Coronary artery (tissue), 2 donors: Measurements from ENCODE around the gene CCDC97.

Experiments used
- DNase-seq: peaks from one replicate; pipeline ENCODE4 v3.0.0-alpha.2; 2017; ENCODE audit warnings: low spot score
- H3K27ac ChIP-seq, 2 donors: fragments of 200-600 bp; sonication (generic); one replicate each; pipeline ENCODE4 v1.5.1; 2016 to 2019
- H3K4me3 ChIP-seq: fragments of 200-600 bp; sonication (generic); 2 replicates; pipeline ENCODE4 v1.5.1; 2016; ENCODE audit warnings: mild to moderate bottlenecking, moderate library complexity
- CTCF ChIP-seq: fragments of 200-600 bp; sonication (generic); IDR thresholded peaks from one replicate; pipeline ENCODE4 v1.5.1; 2019; ENCODE audit warnings: antibody characterized with exemption

The CCDC97 gene

GRCh38 chr19:41352609-41353465 is 42.9 kb downstream of the CCDC97 start:
- DNase-seq: peak; percentile 83
- peak overlapping the region; percentile 93 for H3K4me3 ChIP-seq
- H3K27ac ChIP-seq: peak overlapping the region; percentile 84 to 93
- TF ChIP-seq CTCF: peak; percentile 16

DNA sequence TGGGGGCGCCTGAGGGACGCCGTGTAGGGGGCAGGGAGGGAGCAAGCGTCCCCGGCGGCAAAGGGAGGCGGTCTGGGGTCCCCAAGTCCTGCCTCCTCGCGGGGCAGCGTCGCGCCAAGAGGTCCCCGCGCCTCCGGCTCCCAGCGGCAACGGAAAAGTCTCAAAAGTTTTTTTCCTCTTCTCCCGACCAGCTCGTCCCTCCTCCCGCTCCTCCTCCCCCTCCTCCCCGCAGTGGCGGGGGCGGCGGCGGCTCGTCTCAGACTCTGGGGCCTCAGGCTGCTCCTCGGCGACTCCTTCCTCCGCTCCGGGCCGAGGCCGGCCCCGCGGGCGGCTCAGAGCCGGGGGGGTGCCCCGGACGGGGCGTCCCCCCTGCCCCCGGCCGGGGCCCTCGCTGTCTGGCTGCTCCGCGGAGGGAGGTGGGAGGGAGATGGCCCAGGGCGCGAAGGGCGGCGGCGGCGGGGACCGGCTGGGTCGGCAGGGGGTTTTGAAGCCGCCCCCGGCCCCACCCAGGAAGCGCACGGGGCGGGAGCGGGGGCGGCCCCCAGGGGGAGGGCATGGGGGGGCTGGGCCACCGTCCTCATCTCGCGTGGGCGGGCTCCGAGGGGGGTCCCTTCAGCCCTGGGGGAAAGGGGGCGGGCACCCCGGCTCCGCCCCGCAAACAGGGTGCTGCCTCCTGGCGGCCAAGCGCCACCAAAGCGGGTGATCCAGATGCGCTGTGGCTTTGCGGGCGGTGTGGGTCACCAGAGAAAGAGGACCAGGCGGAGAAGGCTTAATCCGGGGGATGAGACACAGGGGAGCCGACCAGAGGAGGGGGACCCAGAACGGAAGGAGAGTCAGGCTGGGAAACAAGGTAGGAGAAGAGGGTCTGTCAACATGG is 43.7 kb downstream of the CCDC97 start, which contains the start of gene TGFB1:
TGFB1 (minus strand) TSS at position 457 of the 877 bp plus-strand sequence. CDS start 878 bp downstream, outside the sequence.
- TF ChIP-seq CTCF: peak; percentile 94
- DNase-seq: peak; percentile 95
- peak within 1 kb of the TSS; percentile 93 for H3K4me3 ChIP-seq
- H3K27ac ChIP-seq: peak within 1 kb of the TSS; percentile 84 to 93

DNA sequence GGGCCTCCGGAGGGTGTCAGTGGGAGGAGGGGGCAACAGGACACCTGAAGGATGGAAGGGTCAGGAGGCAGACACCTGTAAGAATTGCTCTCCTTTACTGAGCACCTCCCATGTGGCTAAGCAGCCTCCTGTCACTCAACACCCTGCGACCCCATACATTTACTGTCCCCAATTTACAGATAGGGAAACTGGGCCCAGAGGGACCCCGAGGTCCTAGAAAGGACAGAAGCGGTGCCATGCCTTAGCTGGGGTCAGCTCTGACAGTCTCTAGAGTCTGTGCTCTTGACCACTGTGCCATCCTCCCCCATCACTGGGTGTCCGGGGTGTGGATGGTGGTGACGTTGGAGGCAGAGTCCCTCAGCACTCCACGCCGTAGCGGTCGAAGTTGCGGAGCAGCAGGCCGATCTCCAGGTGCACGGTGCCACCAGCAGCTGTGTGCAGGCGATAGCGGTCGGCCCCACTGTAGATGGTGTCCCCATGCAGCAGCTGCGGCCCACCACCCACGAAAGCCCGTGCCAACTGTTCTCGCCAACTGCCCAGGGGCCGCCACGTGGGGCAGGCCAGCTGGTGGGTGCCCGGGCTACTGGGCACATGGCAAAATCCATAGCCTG is 44.5 kb downstream of the CCDC97 start:
- DNase-seq: no peak
- no peak for TF ChIP-seq CTCF
- H3K27ac ChIP-seq: peak overlapping the region; percentile 84 to 93
- H3K4me3 ChIP-seq: peak overlapping the region; percentile 93

- H3K27ac ChIP-seq: peak overlapping the region in 1 of 2 donors; percentile 93
- no peak for DNase-seq
Observed at GRCh38 chr19:41355035-41355434, 45.1 kb downstream of the CCDC97 start.

DNA sequence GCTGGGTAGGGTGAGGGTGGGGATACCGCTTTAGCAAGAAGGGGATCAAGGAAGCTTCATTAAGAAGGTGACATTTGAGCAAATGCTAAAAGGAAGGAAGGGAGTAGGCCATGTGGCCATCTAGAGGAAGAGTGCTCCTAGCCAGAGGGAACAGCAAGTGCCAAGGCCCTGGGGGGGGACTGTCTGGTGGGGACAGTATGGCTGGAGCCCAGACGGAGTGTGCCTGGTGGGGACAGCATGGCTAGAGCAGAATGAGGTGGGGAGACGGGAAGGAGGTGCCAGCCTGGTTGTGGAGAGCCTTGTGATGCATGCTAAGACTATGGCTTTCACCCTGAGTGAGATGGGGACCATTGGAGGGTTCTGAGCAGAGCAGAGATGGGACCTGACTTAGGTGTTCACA is 45.8 kb downstream of the CCDC97 start:
- H3K27ac ChIP-seq: peak overlapping the region in 1 of 2 donors; percentile 46

More at GRCh38 chr19:41355035-41355434, 45.1 kb downstream of the CCDC97 start:
- no peak overlapping the region for H3K4me3 ChIP-seq
- TF ChIP-seq CTCF: no peak

More for the DNA sequence above, 45.8 kb downstream of the CCDC97 start:
- no peak overlapping the region for H3K4me3 ChIP-seq
- DNase-seq: no peak
- no peak for TF ChIP-seq CTCF
